HG02973 (cell line): ENCODE results near the gene TRIM34.
"Not testable (repeated sequence)": the region's sequence is repeated elsewhere in the genome, so short reads cannot be mapped to it uniquely, and the experiment has no call there.

Experiments
- ATAC-seq: cut with Tn5 transposase; IDR thresholded peaks from one replicate; pipeline ENCODE4 v1.9.1; 2021; ENCODE audit warnings: moderate library complexity; ENCODE audit not compliant: unreplicated experiment

The TRIM34 gene

GRCh38 chr11:5620651-5621521 lies 3.9 kb upstream of the TRIM34 start:
- ATAC-seq = no peak

- no peak for ATAC-seq
These were observed 3.2 kb upstream of the TRIM34 start for GRCh38 chr11:5621580-5621979.

GRCh38 chr11:5622802-5623201 lies 2.0 kb upstream of the TRIM34 start:
- no peak for ATAC-seq

GRCh38 chr11:5625281-5625680 lies 480 bp downstream of the TRIM34 start:
- ATAC-seq = no peak

- ATAC-seq = no peak
These were observed 1.4 kb downstream of the TRIM34 start for GRCh38 chr11:5626196-5626595.

- ATAC-seq = no peak
These were observed 6.6 kb downstream of the TRIM34 start for GRCh38 chr11:5631417-5631816.

GRCh38 chr11:5631969-5632635 lies 7.3 kb downstream of the TRIM34 start:
- ATAC-seq = peak; percentile 94

- no peak for ATAC-seq
These were observed 15.2 kb downstream of the TRIM34 start for GRCh38 chr11:5639953-5640352.

- no peak for ATAC-seq
These were observed 18.8 kb downstream of the TRIM34 start for GRCh38 chr11:5643585-5643984.

- ATAC-seq = no peak
These were observed 21.3 kb downstream of the TRIM34 start for GRCh38 chr11:5646139-5646538.

GRCh38 chr11:5655474-5655873 lies 30.7 kb downstream of the TRIM34 start:
- ATAC-seq = no peak

GRCh38 chr11:5656956-5657355 lies 32.2 kb downstream of the TRIM34 start:
- not testable (repeated sequence) for ATAC-seq

- no peak for ATAC-seq
These were observed 33.5 kb downstream of the TRIM34 start for GRCh38 chr11:5658318-5658717.

- no peak for ATAC-seq
These were observed 38.7 kb downstream of the TRIM34 start for GRCh38 chr11:5663511-5663910.

GRCh38 chr11:5665051-5665570 lies 40.3 kb downstream of the TRIM34 start:
- ATAC-seq = no peak

GRCh38 chr11:5665746-5666401 lies 41.1 kb downstream of the TRIM34 start:
- no peak for ATAC-seq

- ATAC-seq = no peak
These were observed 41.6 kb downstream of the TRIM34 start for GRCh38 chr11:5666402-5666793.

- no peak for ATAC-seq
These were observed 47.0 kb downstream of the TRIM34 start for GRCh38 chr11:5671831-5672230.

- no peak for ATAC-seq
These were observed 49.6 kb downstream of the TRIM34 start for GRCh38 chr11:5674391-5674790.

GRCh38 chr11:5679811-5680210 lies 55.0 kb downstream of the TRIM34 start:
- no peak for ATAC-seq

GRCh38 chr11:5682890-5683441 lies 58.2 kb downstream of the TRIM34 start:
- not testable (repeated sequence) for ATAC-seq
